K562 (cell line): ENCODE measurements around the gene IRF3.

Experiments used
- ASH1L ChIP-seq: fragments of 450-650 bp; IDR thresholded peaks from 2 replicates; pipeline ENCODE4 v1.6.1; 2018; ENCODE audit warnings: borderline replicate concordance, mild to moderate bottlenecking, low read depth; ENCODE audit not compliant: partially characterized antibody
- CBFB ChIP-seq: sonication (generic); formaldehyde crosslinking; IDR thresholded peaks from 2 replicates; pipeline ENCODE4 v1.4.0; 2020; ENCODE audit warnings: mild to moderate bottlenecking, missing genetic modification reagents
- CTCF ChIP-seq, 3 experiments: IDR thresholded peaks in 2 of 3; conservative IDR thresholded peaks in 1 of 3; 2 replicates each; pipeline ENCODE4 v1.5.1; 2011 to 2012; ENCODE audit warnings: low read length in 3 of 3, mild to moderate bottlenecking in 3 of 3, control low read depth in 2 of 3, improper control_type of control experiment in 1 of 3, inconsistent platforms in 1 of 3, low read depth in 1 of 3, mixed read lengths in 1 of 3, moderate library complexity in 1 of 3; ENCODE audit not compliant: insufficient read depth in 2 of 3
- HMGXB4 ChIP-seq: sonication (generic); formaldehyde crosslinking; IDR thresholded peaks from 2 replicates; pipeline ENCODE4 v1.8.1; 2023; ENCODE audit warnings: mild to moderate bottlenecking, missing genetic modification reagents
- JUN ChIP-seq, 2 experiments: sonication (generic) in 1 of 2; formaldehyde crosslinking in 1 of 2; IDR thresholded peaks; 2 replicates each; pipeline versions ENCODE4 v1.6.1 to v1.8.0; 2012 to 2022; ENCODE audit warnings: borderline replicate concordance in 2 of 2, mild to moderate bottlenecking in 2 of 2, improper control_type of control experiment in 1 of 2, low read depth in 1 of 2, low read length in 1 of 2, missing genetic modification reagents in 1 of 2
- MNT ChIP-seq, 2 experiments: fragments of 450-650 bp; conservative IDR thresholded peaks; 2 replicates each; pipeline ENCODE4 v1.6.1; 2017; ENCODE audit warnings: mild to moderate bottlenecking in 2 of 2, moderate library complexity in 2 of 2
- NFRKB ChIP-seq: fragments of 450-650 bp; IDR thresholded peaks from 2 replicates; pipeline ENCODE4 v1.6.1; 2016; ENCODE audit warnings: low read depth
- POLR2AphosphoS5 ChIP-seq: IDR thresholded peaks from 2 replicates; pipeline ENCODE4 v1.6.1; 2011; ENCODE audit warnings: mild to moderate bottlenecking, low read depth, low read length, moderate library complexity; ENCODE audit not compliant: control insufficient read depth, insufficient read depth
- SP1 ChIP-seq: sonication (generic); formaldehyde crosslinking; IDR thresholded peaks from 2 replicates; pipeline ENCODE4 v1.8.1; 2022; ENCODE audit warnings: mild to moderate bottlenecking, missing genetic modification reagents
- TAF1 ChIP-seq: IDR thresholded peaks from 2 replicates; pipeline ENCODE4 v1.6.1; 2011; ENCODE audit warnings: mild to moderate bottlenecking, low read length, moderate library complexity; ENCODE audit not compliant: insufficient read depth, control insufficient read depth, severe bottlenecking; ENCODE audit errors: extremely low read depth
- ZNF609 ChIP-seq: sonication (generic); formaldehyde crosslinking; IDR thresholded peaks from 2 replicates; pipeline ENCODE4 v1.8.1; 2023; ENCODE audit warnings: missing genetic modification reagents, mild to moderate bottlenecking, borderline replicate concordance
- ZZZ3 ChIP-seq: fragments of 450-650 bp; IDR thresholded peaks from 2 replicates; pipeline ENCODE4 v1.6.1; 2016; ENCODE audit warnings: antibody characterized with exemption, mild to moderate bottlenecking, moderate library complexity

- TF ChIP-seq MNT (conservative IDR thresholded peaks at IDR 0.05) (no peak), ZNF609 (CRISPR knock-in tag) (no peak), JUN (IDR thresholded peaks at IDR 0.05; ENCODE audit: borderline replicate concordance, low read depth, low read length) (no peak), JUN (CRISPR knock-in tag; IDR thresholded peaks at IDR 0.05; ENCODE audit: borderline replicate concordance) (no peak), ZZZ3 (no peak), POLR2AphosphoS5 (no peak), SP1 (no peak), CTCF (IDR thresholded peaks at IDR 0.05 in 2 of 3, conservative IDR thresholded peaks at IDR 0.05 in 1 of 3; ENCODE audit: insufficient read depth in 2 of 3, low read depth in 1 of 3, low read length in 3 of 3) (no peak), HMGXB4 (CRISPR knock-in tag) (no peak), CBFB (CRISPR knock-in tag) (no peak), ASH1L (no peak), NFRKB (no peak), TAF1 (no peak)
These were observed 13.5 kb upstream of the IRF3 start for GRCh38 chr19:49678985-49679770.
